GM12878 (cell line): ENCODE measurements around the gene MYO1H. TPM values are rescaled to one million over a fixed set of nuclear protein-coding genes. Genes with fewer than 3 reads are reported as not detected.

ENCODE experiments used
- ATAC-seq: fragments of 200-7000 bp; cut with Tn5 transposase; 3 replicates; pipeline ENCODE4 v1.9.1; 2020; ENCODE audit warnings: mild to moderate bottlenecking, moderate library complexity
- BruUV-seq: library from RNA; stranded (reverse); fragments of 400-500 nt; replicated peaks from 2 replicates; lab custom pipeline; 2021; lab: Mats Ljungman, UMichigan
- CTCF ChIA-PET: fragments of 300-600 bp; sonication (Branson Sonifier 250); formaldehyde crosslinking; extraction: SDS; loops from one replicate; lab custom pipeline; 2021; ENCODE audit warnings: inconsistent platforms; lab: Yijun Ruan, JAX
- POLR2A ChIA-PET: fragments of 350-600 bp; formaldehyde crosslinking; extraction: SDS; loops from one replicate; lab custom pipeline; 2021; ENCODE audit warnings: inconsistent platforms; lab: Charles Lee
- RAD21 ChIA-PET: fragments of 300-600 bp; sonication (Branson Sonifier 250); formaldehyde crosslinking; loops from one replicate; lab custom pipeline; 2023; ENCODE audit warnings: antibody characterized with exemption; ENCODE audit not compliant: unreplicated experiment; lab: Charles Lee
- SMC1A ChIA-PET: fragments of 300-600 bp; sonication (Branson Sonifier 250); formaldehyde crosslinking; loops from one replicate; lab custom pipeline; 2023; ENCODE audit not compliant: unreplicated experiment, uncharacterized antibody; lab: Charles Lee
- DNase-seq: peaks from one replicate; pipeline ENCODE4 v3.0.0-alpha.2; 2011; ENCODE audit warnings: low read depth, low spot score
- FAIRE-seq: peaks from 3 replicates; lab custom pipeline; 2011; peaks lifted over from hg19 to GRCh38; lab: Jason Lieb, UNC
- H2AFZ ChIP-seq: 2 replicates; pipeline ENCODE4 v1.6.0; 2011; ENCODE audit warnings: low read depth, low read length, control low read depth; ENCODE audit not compliant: control insufficient read depth
- H3K27ac ChIP-seq: 2 replicates; pipeline ENCODE4 v1.5.1; 2011; ENCODE audit warnings: control low read depth; ENCODE audit not compliant: control insufficient read depth, insufficient read depth
- H3K27me3 ChIP-seq, 2 experiments: replicated peaks in 1 of 2; 2 replicates each; pipeline versions ENCODE4 v1.6.0 to v1.6.1; 2011; ENCODE audit warnings: low read length in 1 of 2; ENCODE audit not compliant: control insufficient read depth in 2 of 2, insufficient read depth in 2 of 2
- H3K36me3 ChIP-seq, 2 experiments: 2 replicates each; pipeline ENCODE4 v1.5.1; 2011; ENCODE audit warnings: low read length in 1 of 2; ENCODE audit not compliant: control insufficient read depth in 2 of 2, insufficient read depth in 2 of 2
- H3K4me1 ChIP-seq: 2 replicates; pipeline ENCODE4 v1.6.1; 2011; ENCODE audit warnings: mild to moderate bottlenecking, low read length, moderate library complexity, mixed read lengths; ENCODE audit not compliant: control insufficient read depth, insufficient read depth
- H3K4me2 ChIP-seq: 2 replicates; pipeline ENCODE4 v1.6.0; 2011; ENCODE audit warnings: control low read depth; ENCODE audit not compliant: control insufficient read depth, insufficient read depth
- H3K4me3 ChIP-seq: fragments of 200-600 bp; sonication (generic); 2 replicates; pipeline ENCODE4 v1.5.1; 2016
- H3K79me2 ChIP-seq: 2 replicates; pipeline ENCODE4 v1.6.0; 2011; ENCODE audit warnings: low read length; ENCODE audit not compliant: control insufficient read depth, insufficient read depth
- H3K9ac ChIP-seq: 2 replicates; pipeline ENCODE4 v1.8.0; 2011; ENCODE audit warnings: low read length, control low read depth, mixed read lengths; ENCODE audit not compliant: control insufficient read depth, insufficient read depth
- H3K9me3 ChIP-seq: replicated peaks from 3 replicates; pipeline ENCODE4 v1.5.1; 2011; ENCODE audit warnings: mild to moderate bottlenecking, low read length; ENCODE audit not compliant: control insufficient read depth, insufficient read depth
- H4K20me1 ChIP-seq: 2 replicates; pipeline ENCODE4 v1.6.0; 2011; ENCODE audit not compliant: control insufficient read depth, insufficient read depth
- CHD2 ChIP-seq: IDR thresholded peaks from 2 replicates; pipeline ENCODE4 v1.6.1; 2011; ENCODE audit warnings: low read depth, low read length, improper control_type of control experiment, borderline replicate concordance
- CHD4 ChIP-seq: fragments of 200-600 bp; sonication (generic); IDR thresholded peaks from 2 replicates; pipeline ENCODE4 v1.6.1; 2016; ENCODE audit warnings: mild to moderate bottlenecking
- DPF2 ChIP-seq: fragments of 450-650 bp; IDR thresholded peaks from 2 replicates; pipeline ENCODE4 v1.6.1; 2017; ENCODE audit warnings: mild to moderate bottlenecking
- ESRRA ChIP-seq: IDR thresholded peaks from 2 replicates; pipeline ENCODE4 v1.6.1; 2012; ENCODE audit warnings: mild to moderate bottlenecking, low read length, improper control_type of control experiment
- JUND ChIP-seq: IDR thresholded peaks from 2 replicates; pipeline ENCODE4 v1.6.1; 2012; ENCODE audit warnings: low read depth, mild to moderate bottlenecking, low read length, improper control_type of control experiment, moderate library complexity
- MTA2 ChIP-seq: fragments of 450-650 bp; IDR thresholded peaks from 2 replicates; pipeline ENCODE4 v1.6.1; 2016; ENCODE audit warnings: low read depth, mild to moderate bottlenecking, moderate library complexity
- RCOR1 ChIP-seq: conservative IDR thresholded peaks from 2 replicates; pipeline ENCODE4 v1.6.1; 2012; ENCODE audit warnings: low read depth, low read length, improper control_type of control experiment
- SMAD1 ChIP-seq: fragments of 450-650 bp; IDR thresholded peaks from 2 replicates; pipeline ENCODE4 v1.6.1; 2018; ENCODE audit warnings: mild to moderate bottlenecking, low read depth; ENCODE audit not compliant: partially characterized antibody
- SMAD5 ChIP-seq: IDR thresholded peaks from 2 replicates; pipeline ENCODE4 v1.6.1; 2016; ENCODE audit warnings: antibody characterized with exemption, low read depth
- SUPT20H ChIP-seq: IDR thresholded peaks from 2 replicates; pipeline ENCODE4 v1.6.1; 2011; ENCODE audit warnings: low read depth, mild to moderate bottlenecking, low read length, moderate library complexity, borderline replicate concordance; ENCODE audit not compliant: control insufficient read depth
- ZBTB33 ChIP-seq: fragments of 450-650 bp; IDR thresholded peaks from 2 replicates; pipeline ENCODE4 v1.6.1; 2017; ENCODE audit warnings: mild to moderate bottlenecking
- ZBTB40 ChIP-seq: fragments of 450-650 bp; IDR thresholded peaks from 2 replicates; pipeline ENCODE4 v1.6.1; 2016; ENCODE audit warnings: mild to moderate bottlenecking, moderate library complexity, borderline replicate concordance
- ZNF207 ChIP-seq: fragments of 450-650 bp; IDR thresholded peaks from 2 replicates; pipeline ENCODE4 v1.6.1; 2014; ENCODE audit warnings: antibody characterized with exemption, mild to moderate bottlenecking, borderline replicate concordance
- ZNF217 ChIP-seq: fragments of 450-650 bp; IDR thresholded peaks from 2 replicates; pipeline ENCODE4 v1.6.1; 2017; ENCODE audit warnings: antibody characterized with exemption, mild to moderate bottlenecking
- ZSCAN29 ChIP-seq: fragments of 450-650 bp; IDR thresholded peaks from 2 replicates; pipeline ENCODE4 v1.6.1; 2017; ENCODE audit warnings: mild to moderate bottlenecking, moderate library complexity
- WGBS: methylation state at CpG from one replicate; pipeline ENCODE4 v1.1.6; 2016; ENCODE audit warnings: low lambda C conversion rate; ENCODE audit not compliant: insufficient replicate concordance, insufficient coverage; ENCODE audit errors: missing lambda C conversion rate; 5-methylcytosine and 5-hydroxymethylcytosine counted together
- in situ Hi-C: fragments of 300-500 bp; cut with MboI; formaldehyde crosslinking; loops from 9 replicates; pipeline ENCODE4 v1.14.3; 2018; ENCODE audit warnings: mixed read lengths
- intact Hi-C: fragments of 100-400 bp; cut with micrococcal nuclease; formaldehyde crosslinking; loops from one replicate; pipeline ENCODE4 v1.14.2; 2022; ENCODE audit not compliant: unreplicated experiment
- polyA plus RNA-seq, 11 experiments: library from polyadenylated mRNA; depleted of rRNA in 4 of 11; unstranded in 6 of 11; stranded (reverse) in 5 of 11; fragments of >200 nt; fragmentation: Nextera tagmentation in 4 of 11; fragmentation: Illumina TruSeq in 1 of 11; extraction: Ambion mirVana in 4 of 11; extraction: Trizol in 1 of 11; gene quantifications; 1 replicate in 1 of 11; 2 replicates in 10 of 11; pipeline versions ENCODE4 v1.2.1 to v1.2.3, GENCODE V29; 2011 to 2016; ENCODE audit warnings: inconsistent platforms in 2 of 11, missing spikeins in 2 of 11, low read depth in 1 of 11
- total RNA-seq, 4 experiments: library from RNA; depleted of rRNA in 3 of 4; stranded (reverse); fragments of >200 nt in 3 of 4; fragmentation: Illumina TruSeq in 1 of 4; extraction: Trizol in 1 of 4; gene quantifications; 2 replicates each; pipeline versions ENCODE4 v1.2.1 to v1.2.3, GENCODE V29; 2013 to 2021

Gene MYO1H
- total and polyA plus RNA-seq, 10 of the 15 experiments (the other 5 are each of a cell fraction or from before 2014, with no cell fraction given), result 0.05 TPM; not detected in 9

GRCh38 chr12:109480356-109480755 is 132.7 kb downstream of the MYO1H start:
- Histone ChIP-seq H3K27me3 (no peaks in the 10 kb centered on the region), H3K79me2 (peaks cover 30% of the 10 kb centered on the region), H3K9me3 (no peaks in the 10 kb centered on the region), H3K4me3 (no peak overlapping the region), H3K4me2 (no peak overlapping the region), H3K36me3 (peaks cover 0 to 4% of the 10 kb centered on the region in 2 experiments; a peak in 2 of 4 replicates), H3K9ac (no peak overlapping the region), H3K27ac (no peak overlapping the region), H3K4me1 (peaks cover 7% of the 10 kb centered on the region; the same call in 1 of the 2 replicates), H2AFZ (no peak overlapping the region), H4K20me1 (no peaks in the 10 kb centered on the region; the same call in 1 of the 2 replicates)
- in situ Hi-C loops (no loop called here), intact Hi-C loops (no loop called here)
- ChIA-PET CTCF (interaction anchor here (1.3 kb wide), 1 partner anchor 11 kb away, joined by 3 read pairs; no protein-coding TSS in a partner anchor), POLR2A (interaction anchor here (0.7 kb wide), 1 partner anchor 382 kb away, joined by 4 read pairs; no protein-coding TSS in a partner anchor), SMC1A (no interaction called here), RAD21 (no interaction called here)
- TF ChIP-seq ZBTB40 (no peak), ZNF217 (no peak), ZBTB33 (no peak), MTA2 (no peak), SMAD1 (no peak), ZSCAN29 (no peak), ESRRA (no peak), CHD2 (no peak), JUND (no peak), SMAD5 (no peak), ZNF207 (no peak), DPF2 (no peak), CHD4 (no peak), SUPT20H (no peak), RCOR1 (no peak)
- DNase-seq (no peak), FAIRE-seq (no peak), ATAC-seq (no peak)
- BruUV-seq, result no TSS peak
- WGBS, result 84% methylated on average over 4 of the region's 4 CpGs
